HepG2 (cell line): ENCODE data around the gene DDI2. TPM values are rescaled to one million over a fixed set of nuclear protein-coding genes. Genes with fewer than 3 reads are reported as not detected.

Experiments
- ATAC-seq: fragments of 200-7000 bp; cut with Tn5 transposase; 3 replicates; pipeline ENCODE4 v1.9.1; 2020; ENCODE audit warnings: mild to moderate bottlenecking, moderate library complexity
- BruUV-seq: library from RNA; stranded (reverse); fragments of 400-500 nt; replicated peaks from 2 replicates; lab custom pipeline; 2021; lab: Mats Ljungman, UMichigan
- CTCF ChIA-PET: fragments of 300-600 bp; formaldehyde crosslinking; extraction: SDS; loops from one replicate; lab custom pipeline; 2021; ENCODE audit warnings: low total read pairs, inconsistent platforms, low intra/inter-chr PET ratio; lab: Yijun Ruan, JAX
- POLR2A ChIA-PET: fragments of 350-600 bp; sonication (Branson Sonifier 250); formaldehyde crosslinking; loops from one replicate; lab custom pipeline; 2020; ENCODE audit warnings: antibody characterized with exemption, inconsistent platforms; lab: Yijun Ruan, JAX
- DNase-seq: peaks from one replicate; pipeline ENCODE4 v3.0.0-alpha.2; 2015; ENCODE audit warnings: low spot score
- FAIRE-seq: peaks from 3 replicates; lab custom pipeline; 2011; peaks lifted over from hg19 to GRCh38; lab: Jason Lieb, UNC
- H2AFZ ChIP-seq: one replicate; pipeline ENCODE4 v1.6.1; 2011; ENCODE audit warnings: low read length, inconsistent platforms
- H3K27ac ChIP-seq: fragments of 300-600 bp; 3 replicates; pipeline ENCODE4 v1.8.0; 2011; ENCODE audit warnings: mixed run types, mild to moderate bottlenecking, mixed read lengths, low read length, inconsistent platforms; ENCODE audit not compliant: insufficient read depth; ENCODE audit errors: extremely low read length
- H3K27me3 ChIP-seq, 2 experiments: fragments of 200-600 bp in 1 of 2; 2 replicates in 1 of 2; 3 replicates in 1 of 2; pipeline versions ENCODE4 v1.6.0 to v1.8.0; 2011; ENCODE audit warnings: low read length in 2 of 2, mild to moderate bottlenecking in 2 of 2, moderate library complexity in 2 of 2, inconsistent platforms in 1 of 2; ENCODE audit not compliant: insufficient read depth in 2 of 2, control insufficient read depth in 1 of 2
- H3K36me3 ChIP-seq, 2 experiments: fragments of 200-600 bp in 1 of 2; replicated peaks in 1 of 2; 2 replicates in 1 of 2; 3 replicates in 1 of 2; pipeline versions ENCODE4 v1.5.1 to v1.8.0; 2011; ENCODE audit warnings: low read length in 2 of 2, inconsistent platforms in 1 of 2; ENCODE audit not compliant: insufficient read depth in 2 of 2, control insufficient read depth in 1 of 2
- H3K4me1 ChIP-seq: 2 replicates; pipeline ENCODE4 v1.5.1; 2012; ENCODE audit warnings: low read length, inconsistent platforms; ENCODE audit not compliant: insufficient read depth
- H3K4me2 ChIP-seq: 2 replicates; pipeline ENCODE4 v1.6.0; 2011; ENCODE audit warnings: low read depth, low read length, inconsistent platforms
- H3K4me3 ChIP-seq, 3 experiments: fragments of 200-600 bp in 1 of 3; sonication (generic), shearing (Covaris generic) in 1 of 3; replicated peaks in 1 of 3; 2 replicates each; pipeline ENCODE4 v1.5.1; 2011 to 2016; ENCODE audit warnings: low read length in 3 of 3, inconsistent platforms in 2 of 3, low read depth in 2 of 3, mild to moderate bottlenecking in 2 of 3, control low read depth in 1 of 3, mixed read lengths in 1 of 3; ENCODE audit not compliant: insufficient read depth in 1 of 3
- H3K79me2 ChIP-seq: one replicate; pipeline ENCODE4 v1.6.1; 2011; ENCODE audit warnings: low read length, inconsistent platforms; ENCODE audit not compliant: insufficient read depth
- H3K9ac ChIP-seq: 2 replicates; pipeline ENCODE4 v1.6.0; 2011; ENCODE audit warnings: mild to moderate bottlenecking, low read depth, low read length, inconsistent platforms; ENCODE audit not compliant: insufficient read depth
- H3K9me3 ChIP-seq: 2 replicates; pipeline ENCODE4 v1.5.1; 2012; ENCODE audit warnings: mild to moderate bottlenecking, low read length
- H4K20me1 ChIP-seq: 2 replicates; pipeline ENCODE4 v1.6.0; 2011; ENCODE audit warnings: inconsistent platforms, mild to moderate bottlenecking, low read length, moderate library complexity; ENCODE audit not compliant: insufficient read depth
- CCAR2 ChIP-seq: fragments of 200-400 bp; formaldehyde crosslinking; optimal IDR thresholded peaks from 2 replicates; pipeline ENCODE3; 2018; ENCODE audit warnings: low read depth, mild to moderate bottlenecking, low read length, moderate library complexity
- EHMT2 ChIP-seq: fragments of 200-600 bp; sonication (generic); IDR thresholded peaks from 2 replicates; pipeline ENCODE4 v1.7.0; 2017; ENCODE audit warnings: antibody characterized with exemption, low read depth, low read length, borderline replicate concordance
- KDM5A ChIP-seq: fragments of 200-600 bp; sonication (generic); IDR thresholded peaks from 2 replicates; pipeline ENCODE4 v1.7.0; 2018; ENCODE audit warnings: antibody characterized with exemption, mild to moderate bottlenecking, low read length, borderline replicate concordance
- SALL2 ChIP-seq: sonication (generic); formaldehyde crosslinking; IDR thresholded peaks from 2 replicates; pipeline ENCODE4 v1.8.1; 2023; ENCODE audit warnings: mild to moderate bottlenecking, missing genetic modification reagents, inconsistent platforms
- SKIL ChIP-seq: sonication (generic); formaldehyde crosslinking; IDR thresholded peaks from 2 replicates; pipeline ENCODE4 v1.8.0; 2022; ENCODE audit warnings: missing genetic modification reagents, mild to moderate bottlenecking, moderate library complexity, borderline replicate concordance
- ZBTB21 ChIP-seq: sonication (generic); formaldehyde crosslinking; IDR thresholded peaks from 2 replicates; pipeline ENCODE4 v1.4.0; 2020; ENCODE audit warnings: missing genetic modification reagents
- ZBTB43 ChIP-seq: sonication (generic); formaldehyde crosslinking; conservative IDR thresholded peaks from 2 replicates; pipeline ENCODE4 v1.4.0; 2020; ENCODE audit warnings: missing genetic modification reagents
- ZNF136 ChIP-seq: sonication (generic); formaldehyde crosslinking; IDR thresholded peaks from 2 replicates; pipeline ENCODE4 v1.8.1; 2022; ENCODE audit warnings: low read depth, mild to moderate bottlenecking, moderate library complexity, missing genetic modification reagents
- WGBS: methylation state at CpG from one replicate; pipeline ENCODE4 v1.1.6; 2017; ENCODE audit warnings: low lambda C conversion rate; 5-methylcytosine and 5-hydroxymethylcytosine counted together
- in situ Hi-C: cut with HindIII; loops from 2 replicates; pipeline ENCODE4 v1.10.0; 2017; ENCODE audit warnings: low pct_unique_long_range_greater_than_20kb; ENCODE audit not compliant: extremely low pct_ligation_motif_present
- intact Hi-C: fragments of 100-400 bp; cut with micrococcal nuclease; formaldehyde crosslinking; loops from one replicate; pipeline ENCODE4 v1.10.0; 2022; ENCODE audit not compliant: unreplicated experiment
- polyA plus RNA-seq, 8 experiments: library from polyadenylated mRNA; depleted of rRNA in 3 of 8; stranded (reverse) in 7 of 8; unstranded in 1 of 8; fragments of >200 nt; fragmentation: Illumina TruSeq in 4 of 8; extraction: Trizol in 4 of 8; gene quantifications; 2 replicates each; pipeline versions ENCODE4 v1.2.1 to v1.2.3, GENCODE V29; 2011 to 2016; ENCODE audit warnings: low read depth in 4 of 8, missing spikeins in 1 of 8, mixed read lengths in 1 of 8; ENCODE audit not compliant: insufficient read depth in 1 of 8
- total RNA-seq, 5 experiments: library from RNA; depleted of rRNA; stranded (reverse); fragments of >200 nt; fragmentation: Illumina TruSeq; extraction: Trizol; gene quantifications; 2 replicates each; pipeline ENCODE4 v1.2.3, GENCODE V29; 2016; ENCODE audit warnings: low read depth in 1 of 5
- TF ChIP-seq, protein P1 (sequence below), 2 experiments: sonication (generic) in 1 of 2; formaldehyde crosslinking in 1 of 2; IDR thresholded peaks; 2 replicates each; pipeline versions ENCODE4 v1.5.1 to v1.6.1; 2011 to 2020; ENCODE audit warnings: borderline replicate concordance in 1 of 2, low read depth in 1 of 2, low read length in 1 of 2, mild to moderate bottlenecking in 1 of 2, missing genetic modification reagents in 1 of 2, moderate library complexity in 1 of 2
- TF ChIP-seq, protein P2 (sequence below): sonication (generic); formaldehyde crosslinking; IDR thresholded peaks from 2 replicates; pipeline ENCODE4 v1.4.0; 2020; ENCODE audit warnings: missing genetic modification reagents, borderline replicate concordance

The DDI2 gene
- total and polyA plus RNA-seq, 2 of the 13 experiments (the other 11 are each of a cell fraction or from before 2014, with no cell fraction given) = 8.5 to 25.7 TPM

- no peak for TF ChIP-seq ZNF136 (CRISPR knock-in tag)
- no peak for TF ChIP-seq ZBTB43
- TF ChIP-seq SALL2 (CRISPR knock-in tag) = no peak
- no peak for TF ChIP-seq SKIL (CRISPR knock-in tag)
These were observed 18.8 kb upstream of the DDI2 start (continued) for GRCh38 chr1:15598436-15598835.

DNA sequence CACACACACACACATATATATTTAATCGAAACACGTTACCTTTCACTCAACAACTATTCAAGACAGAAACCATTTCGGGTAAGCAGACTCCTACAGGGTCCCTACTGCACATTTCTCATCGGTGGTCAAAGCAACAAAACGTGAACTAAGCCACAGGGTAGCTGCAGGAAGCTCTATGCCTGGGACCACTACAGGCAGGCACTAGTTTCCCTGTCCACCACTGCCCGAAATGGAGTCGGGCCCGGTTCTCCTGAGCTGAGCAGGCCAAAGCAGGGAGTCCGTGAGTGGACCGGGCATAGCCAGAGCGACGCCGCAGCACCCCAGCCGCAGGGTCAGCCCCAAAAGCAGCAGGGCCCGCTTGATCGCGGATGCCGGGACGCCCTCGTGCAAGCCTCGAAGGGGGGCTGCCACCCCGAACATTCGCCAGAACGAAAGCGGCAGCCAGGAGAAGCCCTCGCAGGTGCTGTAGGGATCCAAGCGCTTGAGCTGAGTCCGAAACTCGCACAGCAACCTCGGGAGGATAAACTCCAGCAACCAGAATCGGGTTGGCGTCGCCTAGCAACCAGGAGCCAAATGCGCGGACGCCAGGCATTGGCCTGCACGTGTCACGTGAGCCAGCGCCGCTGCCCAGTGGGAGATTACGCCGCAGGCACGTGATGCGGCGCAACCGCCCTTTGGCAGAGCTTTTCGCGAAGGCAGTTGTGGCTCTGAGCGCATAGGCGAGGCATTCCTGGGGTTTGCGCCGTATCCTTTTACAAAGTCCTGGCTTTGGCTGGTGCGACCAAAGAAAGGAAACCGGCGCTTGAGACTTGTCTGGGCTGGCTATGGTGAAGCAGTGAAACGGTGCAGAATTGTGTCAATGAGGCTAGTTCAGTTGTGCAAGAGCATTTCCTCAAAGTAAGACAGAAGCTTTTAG is 13.9 kb upstream of the DDI2 start:
- Histone ChIP-seq H3K9me3 (no peaks in the 10 kb centered on the region), H4K20me1 (no peaks in the 10 kb centered on the region), H2AFZ (peak overlapping the region; percentile 48), H3K27ac (peak overlapping the region; percentile 69), H3K36me3 (no peaks in the 10 kb centered on the region), H3K4me3 (peak overlapping the region; percentile 69 to 85 (median 70)), H3K79me2 (no peaks in the 10 kb centered on the region), H3K27me3 (no peaks in the 10 kb centered on the region; a peak in 1 of 5 replicates), H3K4me1 (peaks cover 56% of the 10 kb centered on the region), H3K4me2 (peak overlapping the region; percentile 95), H3K9ac (peak overlapping the region; percentile 75)
- TSS peak; percentile 90 for BruUV-seq
- ChIA-PET POLR2A (interaction anchor here (0.7 to 7.6 kb wide), 10 partner anchors 11 to 141 kb away, joined by 3 to 188 read pairs (median 5); partner anchors contain the start of genes DDI2 and PLEKHM2), CTCF (no interaction called here)
- WGBS = 0% methylated on average over 24 of the region's 56 CpGs
- DNase-seq (peak; percentile 93), ATAC-seq (peak; percentile 91), FAIRE-seq (peak; percentile 77)
- in situ Hi-C loops = no loop called here
- intact Hi-C loops = loop anchor here (10.0 kb wide), 1 partner anchor 79 kb away; the partner anchor contains the start of genes CASP9 and DNAJC16
- TF ChIP-seq ZBTB21 (CRISPR knock-in tag) (0 out of 2 replicates have a peak, but pooled peaks have one; percentile 42), EHMT2 (no peak), CCAR2 (no peak), KDM5A (peak; percentile 38; the same call in 1 of the 2 replicates)
- TF ChIP-seq, protein P1, sequence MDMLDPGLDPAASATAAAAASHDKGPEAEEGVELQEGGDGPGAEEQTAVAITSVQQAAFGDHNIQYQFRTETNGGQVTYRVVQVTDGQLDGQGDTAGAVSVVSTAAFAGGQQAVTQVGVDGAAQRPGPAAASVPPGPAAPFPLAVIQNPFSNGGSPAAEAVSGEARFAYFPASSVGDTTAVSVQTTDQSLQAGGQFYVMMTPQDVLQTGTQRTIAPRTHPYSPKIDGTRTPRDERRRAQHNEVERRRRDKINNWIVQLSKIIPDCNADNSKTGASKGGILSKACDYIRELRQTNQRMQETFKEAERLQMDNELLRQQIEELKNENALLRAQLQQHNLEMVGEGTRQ (IDR thresholded peaks at IDR 0.05; ENCODE audit: low read depth, low read length) = peak; percentile 100
- TF ChIP-seq, protein P1 (CRISPR knock-in tag; IDR thresholded peaks at IDR 0.05; ENCODE audit: borderline replicate concordance) = peak; percentile 100; the same call in 1 of the 2 replicates
- TF ChIP-seq, protein P2, sequence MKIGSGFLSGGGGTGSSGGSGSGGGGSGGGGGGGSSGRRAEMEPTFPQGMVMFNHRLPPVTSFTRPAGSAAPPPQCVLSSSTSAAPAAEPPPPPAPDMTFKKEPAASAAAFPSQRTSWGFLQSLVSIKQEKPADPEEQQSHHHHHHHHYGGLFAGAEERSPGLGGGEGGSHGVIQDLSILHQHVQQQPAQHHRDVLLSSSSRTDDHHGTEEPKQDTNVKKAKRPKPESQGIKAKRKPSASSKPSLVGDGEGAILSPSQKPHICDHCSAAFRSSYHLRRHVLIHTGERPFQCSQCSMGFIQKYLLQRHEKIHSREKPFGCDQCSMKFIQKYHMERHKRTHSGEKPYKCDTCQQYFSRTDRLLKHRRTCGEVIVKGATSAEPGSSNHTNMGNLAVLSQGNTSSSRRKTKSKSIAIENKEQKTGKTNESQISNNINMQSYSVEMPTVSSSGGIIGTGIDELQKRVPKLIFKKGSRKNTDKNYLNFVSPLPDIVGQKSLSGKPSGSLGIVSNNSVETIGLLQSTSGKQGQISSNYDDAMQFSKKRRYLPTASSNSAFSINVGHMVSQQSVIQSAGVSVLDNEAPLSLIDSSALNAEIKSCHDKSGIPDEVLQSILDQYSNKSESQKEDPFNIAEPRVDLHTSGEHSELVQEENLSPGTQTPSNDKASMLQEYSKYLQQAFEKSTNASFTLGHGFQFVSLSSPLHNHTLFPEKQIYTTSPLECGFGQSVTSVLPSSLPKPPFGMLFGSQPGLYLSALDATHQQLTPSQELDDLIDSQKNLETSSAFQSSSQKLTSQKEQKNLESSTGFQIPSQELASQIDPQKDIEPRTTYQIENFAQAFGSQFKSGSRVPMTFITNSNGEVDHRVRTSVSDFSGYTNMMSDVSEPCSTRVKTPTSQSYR (CRISPR knock-in tag) = peak; percentile 29; the same call in 1 of the 2 replicates
